Raji (cell line): Measurements from ENCODE around the gene ZNF775.

ENCODE experiments used
- POLR2A ChIP-seq: IDR thresholded peaks from 2 replicates; pipeline ENCODE4 v1.6.1; 2011; ENCODE audit warnings: low read depth, low read length, control low read depth; ENCODE audit not compliant: insufficient read depth

Gene ZNF775

DNA sequence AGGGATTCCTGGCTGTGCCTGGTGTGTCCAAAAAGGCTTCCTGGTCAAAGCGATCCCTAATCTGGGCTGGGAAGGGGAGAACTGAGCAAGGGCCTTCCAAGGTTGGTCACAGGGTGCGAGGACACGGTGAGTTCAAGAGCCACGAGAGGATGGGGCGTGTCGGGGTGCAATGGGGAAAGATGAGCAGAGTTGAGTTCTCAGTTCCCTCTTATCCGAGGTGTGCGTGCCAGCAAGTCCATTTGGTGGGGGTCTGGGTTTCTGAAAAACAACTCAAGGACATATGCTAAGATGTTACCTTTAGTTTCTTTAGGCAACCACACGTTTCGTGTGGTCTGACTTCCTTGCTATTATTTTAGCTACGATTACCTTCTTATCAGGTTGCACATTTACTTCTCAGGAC lies 1.3 kb downstream of the ZNF775 start:
- TF ChIP-seq POLR2A, result no peak

DNA sequence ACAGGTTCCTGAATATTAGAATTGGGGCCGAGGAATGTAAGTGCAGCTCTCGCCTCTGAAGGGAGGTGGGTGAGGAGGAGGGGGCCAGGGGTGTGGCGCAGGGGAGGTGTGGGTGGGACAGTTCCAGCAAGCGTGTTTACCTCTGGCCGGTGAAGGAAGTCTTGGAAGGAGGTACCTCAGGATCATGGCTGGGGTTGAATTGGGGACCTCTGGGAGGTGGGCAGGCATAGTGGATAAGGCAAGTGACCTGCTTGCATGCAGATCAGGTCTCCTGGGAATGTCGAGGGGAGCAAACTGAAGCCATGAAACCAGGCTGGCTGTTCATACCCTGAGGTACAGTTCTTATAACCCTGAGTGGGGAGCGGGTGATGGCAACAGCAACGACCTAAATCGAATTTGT lies 2.0 kb downstream of the ZNF775 start:
- no peak; the same call in 1 of the 2 replicates for TF ChIP-seq POLR2A

DNA sequence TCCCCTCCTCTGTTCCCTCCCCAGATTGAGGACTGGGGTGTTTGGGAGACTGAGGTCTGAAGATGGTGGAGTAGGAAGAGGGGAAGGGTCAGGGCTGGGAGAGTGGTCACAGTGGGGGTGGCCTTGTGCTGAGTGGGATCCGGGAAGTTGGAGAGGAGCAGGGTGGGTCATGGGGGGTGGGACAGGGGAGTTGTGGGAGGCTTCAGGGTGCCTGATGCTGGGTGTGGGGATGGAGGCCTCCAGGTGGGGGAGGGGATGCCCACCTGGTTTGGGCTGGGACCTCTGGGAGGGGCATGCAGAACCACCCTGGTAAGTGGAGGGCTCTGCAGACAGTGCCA lies 2.6 kb downstream of the ZNF775 start:
- TF ChIP-seq POLR2A, result no peak

DNA sequence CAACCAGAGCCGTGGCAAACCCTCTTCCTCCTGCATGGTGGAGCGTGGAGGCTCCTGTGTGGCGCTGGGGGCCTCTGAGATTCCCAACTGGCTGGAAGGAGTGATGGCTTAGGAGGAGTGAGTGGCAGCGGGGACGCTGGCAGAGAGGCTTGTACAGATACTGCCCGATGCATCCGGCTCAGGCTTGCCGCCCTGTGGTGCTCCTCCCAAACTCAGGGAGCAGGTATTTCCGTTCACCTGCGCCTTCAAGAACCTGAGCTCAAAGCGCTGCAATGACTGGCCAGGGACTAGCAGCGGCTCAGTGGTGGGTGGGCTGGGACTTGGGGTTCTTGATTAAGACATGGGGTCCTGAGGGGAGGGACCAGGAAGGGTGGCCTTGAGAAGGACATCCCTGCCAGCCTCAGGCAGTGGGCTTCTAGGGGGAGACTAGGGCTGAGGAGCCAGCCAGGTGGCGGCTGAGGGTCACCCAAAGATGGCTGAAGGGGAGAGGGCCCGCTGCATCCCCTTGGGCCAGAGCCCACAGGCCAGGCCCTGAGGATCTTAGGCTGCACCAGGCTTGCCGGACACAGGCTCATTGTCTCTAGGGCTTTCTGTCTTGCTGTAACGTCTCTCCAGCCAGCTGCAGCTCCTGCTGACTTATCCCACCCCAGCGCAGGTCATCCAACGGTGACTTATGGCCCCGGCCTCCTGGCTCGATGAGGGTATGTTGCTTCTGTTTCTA lies 3.2 kb downstream of the ZNF775 start:
- TF ChIP-seq POLR2A, result no peak

DNA sequence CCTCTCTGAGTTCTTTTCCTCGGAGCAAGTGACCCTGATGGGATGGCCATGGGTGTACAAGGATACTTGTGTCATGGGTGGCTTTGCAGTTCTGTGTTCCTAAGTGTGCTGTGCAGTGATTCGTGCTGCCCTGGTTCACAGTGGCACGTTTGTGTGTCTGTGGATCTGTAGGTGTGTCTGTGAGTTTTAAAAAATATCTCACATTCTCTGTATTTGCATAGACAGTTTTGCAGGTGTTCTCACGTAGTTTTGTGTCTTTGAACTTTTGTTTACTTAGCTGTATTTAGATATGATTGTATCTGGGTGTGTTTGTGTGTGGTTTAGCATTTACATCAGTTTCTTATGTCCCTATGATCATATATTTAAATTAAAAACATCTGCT lies 3.7 kb downstream of the ZNF775 start:
- peak; percentile 62; the same call in 1 of the 2 replicates for TF ChIP-seq POLR2A

DNA sequence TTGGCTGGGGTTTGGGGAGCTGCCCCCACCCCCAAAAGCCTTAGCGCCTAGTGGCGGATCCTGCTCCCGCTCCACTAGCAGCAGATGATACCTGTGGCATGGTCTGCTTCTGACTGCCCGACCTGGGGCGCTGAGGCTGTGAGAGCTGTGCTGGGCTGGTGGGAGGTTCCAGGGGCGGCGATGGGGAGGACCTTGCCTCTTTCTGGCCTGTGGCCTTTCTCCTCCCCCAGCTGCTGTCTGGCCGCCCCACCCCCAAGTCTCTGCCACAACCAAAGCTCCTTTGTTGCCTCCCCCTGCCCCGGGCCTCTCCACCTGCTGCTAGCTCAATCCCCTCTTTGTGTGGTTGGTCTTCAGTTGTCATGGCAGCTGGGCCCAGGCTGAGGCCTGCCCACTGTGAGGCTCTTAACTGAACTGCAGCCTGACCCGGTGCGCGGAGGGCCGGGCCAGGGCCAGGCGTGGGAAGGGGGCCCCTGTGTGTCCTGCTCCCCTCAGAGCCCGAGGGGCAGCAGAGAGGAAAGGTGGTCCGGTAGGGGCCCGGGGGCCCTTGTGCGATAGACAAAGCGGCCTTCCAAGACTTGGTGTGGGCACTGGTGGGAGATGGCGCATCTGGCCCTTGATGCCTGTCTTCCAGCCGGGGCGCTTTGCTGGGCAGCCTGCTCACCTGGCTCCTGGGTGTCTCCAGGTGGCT lies 4.7 kb downstream of the ZNF775 start:
- peak; percentile 59; the same call in 1 of the 2 replicates for TF ChIP-seq POLR2A

DNA sequence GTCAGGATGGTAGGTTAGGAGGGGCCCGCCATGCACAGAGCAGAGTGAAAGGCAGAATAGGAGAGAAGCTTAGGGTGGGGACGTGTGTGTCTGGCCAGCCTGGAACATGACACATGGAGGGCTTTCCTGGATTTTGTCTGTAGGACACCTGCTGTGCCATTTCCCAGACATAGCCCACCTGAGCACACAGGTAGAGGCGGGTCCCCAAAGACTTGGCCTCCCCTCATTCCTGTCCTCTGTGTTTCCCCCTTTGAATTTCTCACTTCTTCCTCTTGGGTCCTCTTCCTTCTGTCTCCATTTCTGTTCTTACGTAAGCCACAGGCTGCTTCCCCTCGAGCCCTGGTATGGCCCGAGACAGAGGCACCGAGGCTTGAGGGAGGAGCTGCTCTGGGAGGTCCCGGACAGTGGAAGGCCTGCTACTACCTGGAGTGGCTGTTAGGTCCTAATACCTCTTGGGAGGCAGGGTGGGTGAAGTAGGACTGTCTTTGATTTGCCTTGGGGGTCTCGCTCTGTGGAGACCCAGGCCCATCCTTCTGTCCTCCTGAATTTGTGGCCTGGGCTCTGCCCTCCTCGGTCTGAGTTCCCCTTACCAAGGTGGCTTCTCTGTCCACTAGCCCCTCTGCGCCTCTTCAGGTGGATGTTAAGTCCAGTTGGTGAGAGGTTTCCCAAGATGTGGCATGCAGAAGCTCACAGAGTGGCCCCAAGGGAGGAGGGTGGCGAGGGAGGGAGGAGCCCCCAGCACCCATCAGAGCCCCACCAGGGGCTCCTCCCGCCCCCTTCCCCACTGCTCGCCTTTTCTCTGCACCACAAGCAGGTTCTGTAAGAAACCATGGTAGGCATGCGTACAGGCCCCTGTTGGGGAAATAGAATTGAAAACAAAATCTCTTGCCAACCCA lies 5.5 kb downstream of the ZNF775 start:
- TF ChIP-seq POLR2A, result no peak

DNA sequence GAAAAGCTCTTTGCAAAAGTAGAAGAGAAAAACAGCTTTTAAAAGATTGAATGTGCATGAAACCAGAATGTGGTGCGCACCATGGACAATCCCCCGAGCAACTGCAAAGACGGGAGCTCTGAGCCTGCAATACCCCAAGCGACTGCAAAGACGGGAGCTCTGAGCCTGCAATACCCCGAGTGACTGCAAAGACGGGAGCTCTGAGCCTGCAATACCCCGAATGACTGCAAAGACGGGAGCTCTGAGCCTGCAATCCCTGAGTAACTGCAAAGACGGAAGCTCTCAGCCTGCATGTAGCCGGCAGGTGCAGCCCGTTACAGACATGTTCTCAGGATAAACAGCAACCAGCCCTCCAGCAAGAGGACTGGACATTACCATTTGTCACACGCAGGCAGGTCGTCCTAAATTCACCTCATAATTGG lies 6.2 kb downstream of the ZNF775 start:
- no peak for TF ChIP-seq POLR2A

DNA sequence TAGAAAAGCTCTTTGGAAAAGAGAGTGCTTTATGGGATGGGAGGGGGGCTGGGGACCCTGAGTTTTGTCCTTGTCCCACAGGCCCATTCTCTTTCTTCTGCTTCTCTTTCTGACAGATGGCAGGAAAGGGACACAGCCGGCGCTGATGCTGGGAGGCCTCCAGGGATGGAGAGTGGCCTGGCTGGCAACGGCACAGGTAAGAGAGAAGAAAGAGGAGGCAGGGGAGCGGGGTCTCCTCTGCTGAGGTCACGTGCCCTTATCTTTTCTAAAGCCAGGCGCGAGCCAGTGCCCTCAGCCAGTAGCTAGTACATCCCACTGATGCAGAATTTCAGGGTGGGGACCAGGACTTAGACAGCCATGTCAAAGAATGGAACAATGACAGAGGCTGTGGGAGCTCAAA lies 9.2 kb downstream of the ZNF775 start:
- TF ChIP-seq POLR2A, result no peak

DNA sequence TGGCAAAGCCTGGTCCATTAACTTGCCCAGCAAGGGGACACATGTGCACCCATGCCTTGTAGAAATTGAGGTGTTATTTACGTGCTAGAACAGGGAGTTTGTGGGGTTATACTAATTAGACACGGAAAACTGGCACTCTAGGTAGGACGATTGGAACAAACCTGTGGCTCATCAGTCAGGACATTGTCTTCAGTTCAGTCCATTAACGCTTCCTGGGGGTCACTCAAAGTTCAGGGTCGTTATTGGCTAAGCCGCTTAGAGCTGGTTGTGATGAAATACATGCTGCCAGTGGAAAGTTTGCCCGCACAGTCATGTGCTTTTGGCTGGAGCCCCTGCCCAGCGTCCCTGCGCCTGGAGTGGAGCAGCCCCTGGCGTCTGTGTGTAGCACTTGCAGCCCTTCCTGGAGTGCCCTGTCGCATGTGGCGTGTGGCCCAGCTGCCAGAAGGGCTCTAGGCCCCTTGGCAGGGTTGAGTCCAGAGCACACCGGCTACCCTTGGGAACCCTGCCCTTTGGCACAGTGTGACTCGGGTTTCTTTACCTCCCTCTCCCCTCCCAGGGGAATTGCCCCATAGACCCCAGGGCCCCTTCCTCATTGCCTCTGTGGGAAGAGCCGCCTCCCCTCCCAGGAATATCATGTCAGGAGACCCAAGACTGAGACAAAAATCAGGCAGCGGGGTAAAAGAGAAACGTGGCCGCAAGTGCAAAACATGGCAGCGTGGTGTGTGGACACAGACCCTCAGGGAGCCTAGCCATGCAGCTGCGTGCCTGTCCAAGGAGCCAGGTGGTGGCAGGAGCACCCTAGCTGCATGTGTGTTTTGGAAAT lies 9.8 kb downstream of the ZNF775 start:
- TF ChIP-seq POLR2A, result no peak

DNA sequence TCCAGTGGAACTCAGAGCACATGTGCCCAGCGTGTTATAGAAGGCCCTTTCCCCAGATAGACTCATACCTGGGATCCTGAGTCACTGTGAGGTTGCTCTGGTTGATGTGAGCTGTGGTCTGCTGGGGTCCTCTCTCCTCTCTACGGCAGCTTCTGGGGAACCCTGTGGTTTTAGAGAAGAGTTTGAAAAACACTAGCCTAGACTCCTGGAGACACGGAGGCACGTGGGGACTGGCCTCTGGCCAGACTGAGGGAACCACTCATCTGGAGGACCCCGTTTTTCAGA lies 10.3 kb downstream of the ZNF775 start:
- no peak for TF ChIP-seq POLR2A

DNA sequence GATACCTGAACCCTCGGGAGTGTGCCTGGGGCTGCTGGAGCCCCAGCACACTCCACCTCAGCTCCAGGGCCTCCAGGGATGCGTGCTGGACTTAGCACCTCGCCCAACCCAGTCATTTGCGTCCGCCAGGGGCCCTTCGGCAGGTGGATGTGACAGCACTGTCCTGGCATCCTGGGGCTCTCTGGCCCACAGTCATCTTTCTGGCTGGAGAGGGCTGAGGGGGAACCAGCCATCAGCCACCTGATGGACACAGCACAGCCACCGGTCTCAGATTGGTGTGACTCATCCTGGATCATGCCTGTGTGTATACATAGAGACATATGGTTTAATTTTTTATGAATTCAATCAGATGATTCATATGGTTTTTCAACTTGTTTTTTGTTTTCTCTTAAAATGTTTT lies 11.1 kb downstream of the ZNF775 start:
- TF ChIP-seq POLR2A, result no peak

DNA sequence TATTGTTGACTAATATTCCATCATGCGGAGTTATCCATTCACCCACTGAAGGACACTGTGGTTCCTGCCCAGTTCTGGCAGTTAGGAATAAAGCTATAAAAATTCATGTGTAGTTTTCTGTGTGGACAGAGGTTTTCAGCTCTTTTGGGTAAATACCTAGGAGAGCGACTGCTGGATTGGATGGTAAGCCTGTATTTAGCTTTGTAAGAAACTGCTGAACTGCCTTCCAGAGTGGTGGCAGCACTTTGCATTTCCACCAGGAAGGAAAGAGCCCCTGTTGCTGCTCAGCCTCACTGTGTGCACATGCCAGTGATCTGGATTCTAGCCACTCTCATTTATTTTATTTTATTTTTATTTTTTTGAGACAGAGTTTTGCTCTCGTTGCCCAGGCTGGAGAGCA lies 14.2 kb downstream of the ZNF775 start:
- no peak for TF ChIP-seq POLR2A

DNA sequence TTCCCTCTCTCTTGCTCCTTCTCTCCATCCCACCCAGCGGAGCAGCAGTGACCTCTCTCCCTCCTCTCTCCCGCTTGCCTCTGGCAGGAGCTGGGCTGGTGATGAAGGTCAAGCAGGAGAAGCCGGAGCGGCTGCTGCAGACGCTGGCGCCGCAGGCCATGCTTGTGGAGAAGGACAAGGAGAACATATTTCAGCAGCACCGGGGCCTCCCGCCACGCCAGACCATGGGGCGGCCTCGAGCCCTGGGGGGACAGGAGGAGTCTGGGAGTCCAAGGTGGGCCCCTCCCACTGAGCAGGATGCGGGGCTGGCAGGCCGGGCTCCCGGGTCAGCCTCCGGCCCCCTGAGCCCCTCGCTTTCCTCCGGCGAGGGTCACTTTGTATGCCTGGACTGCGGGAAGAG lies 17.3 kb downstream of the ZNF775 start:
- no peak for TF ChIP-seq POLR2A

DNA sequence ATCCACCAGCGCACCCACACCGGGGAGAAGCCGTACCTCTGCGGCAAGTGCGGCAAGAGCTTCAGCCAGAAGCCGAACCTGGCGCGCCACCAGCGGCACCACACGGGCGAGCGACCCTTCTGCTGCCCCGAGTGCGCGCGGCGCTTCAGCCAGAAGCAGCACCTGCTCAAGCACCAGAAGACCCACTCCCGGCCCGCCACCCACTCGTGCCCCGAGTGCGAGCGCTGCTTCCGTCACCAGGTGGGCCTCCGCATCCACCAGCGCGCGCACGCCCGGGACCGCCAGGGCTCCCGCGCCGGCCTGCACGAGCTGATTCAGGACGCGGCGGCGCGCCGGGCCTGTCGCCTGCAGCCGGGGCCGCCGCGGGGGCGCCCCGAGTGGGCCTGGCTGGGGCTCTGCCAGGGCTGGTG lies 17.7 kb downstream of the ZNF775 start:
- no peak for TF ChIP-seq POLR2A

DNA sequence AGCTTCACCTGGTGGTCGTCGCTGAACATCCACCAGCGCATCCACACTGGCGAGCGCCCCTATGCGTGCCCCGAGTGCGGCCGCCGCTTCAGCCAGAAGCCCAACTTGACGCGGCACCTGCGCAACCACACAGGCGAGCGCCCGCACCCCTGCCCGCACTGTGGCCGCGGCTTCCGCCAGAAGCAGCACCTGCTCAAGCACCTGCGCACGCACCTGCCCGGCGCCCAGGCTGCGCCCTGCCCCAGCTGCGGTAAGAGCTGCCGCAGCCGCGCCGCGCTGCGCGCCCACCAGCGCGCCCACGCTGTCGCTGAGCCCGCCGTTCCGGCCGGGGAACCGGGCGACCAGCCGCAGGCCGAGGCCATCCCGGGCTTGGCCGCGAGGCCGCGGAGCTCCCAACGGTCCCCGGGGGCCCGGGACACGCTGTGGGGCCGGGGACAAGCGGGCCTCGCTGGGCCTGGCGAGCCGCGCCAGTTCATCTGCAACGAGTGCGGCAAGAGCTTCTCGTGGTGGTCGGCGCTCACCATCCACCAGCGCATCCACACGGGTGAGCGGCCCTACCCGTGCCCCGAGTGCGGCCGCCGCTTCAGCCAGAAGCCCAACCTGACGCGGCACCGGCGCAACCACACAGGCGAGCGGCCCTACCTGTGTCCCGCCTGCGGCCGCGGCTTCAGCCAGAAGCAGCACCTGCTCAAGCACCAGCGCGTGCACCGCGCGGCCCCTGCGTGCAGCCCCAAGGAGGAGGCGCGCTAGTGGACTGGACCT lies 18.4 kb downstream of the ZNF775 start:
- no peak for TF ChIP-seq POLR2A
